SK-N-SH (cell line): Measurements from ENCODE around the gene PTGDR2. TPM values are rescaled to one million over a fixed set of nuclear protein-coding genes. Genes with fewer than 3 reads are reported as not detected.

Experiments
- CTCF ChIA-PET: fragments of 300-600, 350-600 bp; formaldehyde crosslinking; extraction: SDS; loops from one replicate; lab custom pipeline; 2021; lab: Yijun Ruan, JAX
- POLR2A ChIA-PET: fragments of 350-600 bp; sonication (Branson Sonifier 250); formaldehyde crosslinking; extraction: SDS; loops from one replicate; lab custom pipeline; 2020; ENCODE audit warnings: antibody characterized with exemption, inconsistent platforms; lab: Yijun Ruan, JAX
- DNase-seq: peaks from one replicate; pipeline ENCODE4 v3.0.0; 2012
- H2AFZ ChIP-seq: fragments of 200-600 bp; sonication (generic); 2 replicates; pipeline ENCODE4 v1.8.1; 2016; ENCODE audit warnings: antibody characterized with exemption, mild to moderate bottlenecking, low read depth
- H3F3A ChIP-seq: fragments of 200-600 bp; sonication (generic); replicated peaks from 2 replicates; pipeline ENCODE3; 2016; ENCODE audit warnings: antibody characterized with exemption, mild to moderate bottlenecking; ENCODE audit not compliant: insufficient read depth
- H3K27ac ChIP-seq, 2 experiments: fragments of 200-500 bp in 1 of 2; fragments of 200-600 bp in 1 of 2; sonication (Bioruptor generic) in 1 of 2; sonication (generic), shearing (Covaris generic) in 1 of 2; 2 replicates each; pipeline versions ENCODE4 v1.5.1 to v1.6.1; 2014 to 2016; ENCODE audit warnings: low read depth in 2 of 2, inconsistent platforms in 1 of 2, low read length in 1 of 2, mild to moderate bottlenecking in 1 of 2, mixed read lengths in 1 of 2
- H3K27me3 ChIP-seq: fragments of 200-600 bp; sonication (generic), shearing (Covaris generic); 2 replicates; pipeline ENCODE4 v1.6.1; 2016; ENCODE audit warnings: mixed run types; ENCODE audit not compliant: insufficient read depth
- H3K36me3 ChIP-seq, 2 experiments: fragments of 200-500 bp in 1 of 2; fragments of 200-600 bp in 1 of 2; sonication (Bioruptor generic) in 1 of 2; sonication (generic) in 1 of 2; replicated peaks in 1 of 2; 2 replicates each; pipeline versions ENCODE3 to v1.5.1; 2014 to 2016; ENCODE audit warnings: low read length in 1 of 2, mild to moderate bottlenecking in 1 of 2; ENCODE audit not compliant: insufficient read depth in 2 of 2, control insufficient read depth in 1 of 2
- H3K4me1 ChIP-seq, 2 experiments: fragments of 200-500 bp in 1 of 2; fragments of 200-600 bp in 1 of 2; sonication (Bioruptor generic) in 1 of 2; sonication (generic), shearing (Covaris generic) in 1 of 2; 2 replicates each; pipeline versions ENCODE4 v1.5.1 to v1.6.1; 2014 to 2016; ENCODE audit warnings: low read depth in 1 of 2, low read length in 1 of 2, mixed run types in 1 of 2; ENCODE audit not compliant: insufficient read depth in 2 of 2, control insufficient read depth in 1 of 2
- H3K4me2 ChIP-seq: fragments of 200-600 bp; sonication (generic), shearing (Covaris generic); 2 replicates; pipeline ENCODE4 v1.6.1; 2017; ENCODE audit warnings: mixed run types
- H3K4me3 ChIP-seq, 2 experiments: fragments of 200-500 bp in 1 of 2; fragments of 200-600 bp in 1 of 2; sonication (Bioruptor generic) in 1 of 2; sonication (generic), shearing (Covaris generic) in 1 of 2; 2 replicates each; pipeline versions ENCODE4 v1.5.1 to v1.8.1; 2014 to 2016; ENCODE audit warnings: low read depth in 2 of 2, inconsistent platforms in 1 of 2, low read length in 1 of 2, mild to moderate bottlenecking in 1 of 2, mixed read lengths in 1 of 2, moderate library complexity in 1 of 2
- H3K79me2 ChIP-seq: fragments of 200-600 bp; sonication (generic); 2 replicates; pipeline ENCODE4 v1.8.1; 2017; ENCODE audit warnings: mild to moderate bottlenecking; ENCODE audit not compliant: insufficient read depth
- H3K9ac ChIP-seq: fragments of 200-600 bp; sonication (generic); 2 replicates; pipeline ENCODE4 v1.6.1; 2017; ENCODE audit warnings: mixed run types
- H3K9me2 ChIP-seq: fragments of 200-600 bp; sonication (generic); 2 replicates; pipeline ENCODE4 v1.6.1; 2017; ENCODE audit warnings: mixed run types
- H3K9me3 ChIP-seq: fragments of 200-600 bp; sonication (generic); 2 replicates; pipeline ENCODE4 v1.6.1; 2017; ENCODE audit warnings: mixed run types, mild to moderate bottlenecking, moderate library complexity
- H4K20me1 ChIP-seq: fragments of 200-600 bp; sonication (generic); 2 replicates; pipeline ENCODE4 v1.6.1; 2017; ENCODE audit warnings: mild to moderate bottlenecking, mixed run types; ENCODE audit not compliant: insufficient read depth
- ELF1 ChIP-seq: IDR thresholded peaks from 2 replicates; pipeline ENCODE4 v1.4.0; 2012
- EP300 ChIP-seq, 2 experiments: IDR thresholded peaks; 2 replicates each; pipeline versions ENCODE4 v1.4.0 to v1.6.1; 2012; ENCODE audit warnings: borderline replicate concordance in 1 of 2, low read depth in 1 of 2, low read length in 1 of 2
- EZH2phosphoT487 ChIP-seq: fragments of 200-600 bp; sonication (generic); IDR thresholded peaks from 2 replicates; pipeline ENCODE4 v1.6.1; 2017; ENCODE audit warnings: low read depth, mixed run types, mild to moderate bottlenecking, antibody characterized with exemption, moderate library complexity, borderline replicate concordance
- FOXJ3 ChIP-seq: sonication (generic); formaldehyde crosslinking; IDR thresholded peaks from 2 replicates; pipeline ENCODE4 v1.5.1; 2020; ENCODE audit warnings: mild to moderate bottlenecking, missing genetic modification reagents
- FOXM1 ChIP-seq: IDR thresholded peaks from 2 replicates; pipeline ENCODE4 v1.4.0; 2012; ENCODE audit warnings: low read depth, mild to moderate bottlenecking
- IRF3 ChIP-seq: fragments of 150-350 bp; IDR thresholded peaks from 2 replicates; pipeline ENCODE4 v1.6.1; 2016; ENCODE audit warnings: mild to moderate bottlenecking, low read depth, low read length
- JUND ChIP-seq: IDR thresholded peaks from 2 replicates; pipeline ENCODE4 v1.4.0; 2012
- MXI1 ChIP-seq: IDR thresholded peaks from 2 replicates; pipeline ENCODE4 v1.6.1; 2012; ENCODE audit warnings: mild to moderate bottlenecking, low read depth, low read length, improper control_type of control experiment
- NFIC ChIP-seq: IDR thresholded peaks from 2 replicates; pipeline ENCODE4 v1.4.0; 2012; ENCODE audit warnings: borderline replicate concordance
- NRF1 ChIP-seq: IDR thresholded peaks from 2 replicates; pipeline ENCODE4 v1.6.1; 2012; ENCODE audit warnings: low read depth, mild to moderate bottlenecking, low read length
- RCOR1 ChIP-seq: fragments of 150-350 bp; IDR thresholded peaks from 2 replicates; pipeline ENCODE4 v1.6.1; 2017; ENCODE audit warnings: antibody characterized with exemption, low read length
- REST ChIP-seq: IDR thresholded peaks from 2 replicates; pipeline ENCODE4 v1.6.1; 2012; ENCODE audit warnings: mild to moderate bottlenecking, low read depth, low read length, moderate library complexity
- SMC3 ChIP-seq: IDR thresholded peaks from 2 replicates; pipeline ENCODE4 v1.6.1; 2012; ENCODE audit warnings: low read depth, low read length, improper control_type of control experiment
- TAF1 ChIP-seq: IDR thresholded peaks from 2 replicates; pipeline ENCODE4 v1.6.1; 2012; ENCODE audit warnings: low read depth, mild to moderate bottlenecking, low read length, moderate library complexity, borderline replicate concordance
- USF1 ChIP-seq: IDR thresholded peaks from 2 replicates; pipeline ENCODE4 v1.4.0; 2012; ENCODE audit warnings: low read depth, borderline replicate concordance
- USF2 ChIP-seq: fragments of 150-350 bp; IDR thresholded peaks from 2 replicates; pipeline ENCODE4 v1.6.1; 2017; ENCODE audit warnings: antibody characterized with exemption, low read length, low read depth, borderline replicate concordance
- YY1 ChIP-seq: IDR thresholded peaks from 2 replicates; pipeline ENCODE4 v1.4.0; 2012; ENCODE audit warnings: low read depth, mild to moderate bottlenecking
- WGBS: methylation state at CpG from one replicate; pipeline ENCODE4 v1.1.6; 2017; ENCODE audit warnings: low lambda C conversion rate; 5-methylcytosine and 5-hydroxymethylcytosine counted together
- polyA plus RNA-seq, 3 experiments: library from polyadenylated mRNA; depleted of rRNA; stranded (reverse); fragments of >200 nt; gene quantifications; 2 replicates each; pipeline ENCODE4 v1.2.3, GENCODE V29; 2012

Gene PTGDR2
- polyA plus RNA-seq, 1 of the 3 experiments (the other 2 are of a cell fraction) = 0.02 TPM

GRCh38 chr11:60814112-60814511, 41.6 kb downstream of the PTGDR2 start (continued):
- TF ChIP-seq REST = no peak

- Histone ChIP-seq H3K9ac (no peak overlapping the region), H3K9me2 (no peaks in the 10 kb centered on the region), H4K20me1 (no peaks in the 10 kb centered on the region), H3K79me2 (no peaks in the 10 kb centered on the region), H3K9me3 (no peaks in the 10 kb centered on the region; the same call in 1 of the 2 replicates), H3K27ac (no peak overlapping the region), H3K36me3 (no peaks in the 10 kb centered on the region), H3K4me1 (no peaks in the 10 kb centered on the region), H3F3A (no peaks in the 10 kb centered on the region), H2AFZ (no peak overlapping the region), H3K4me2 (no peak overlapping the region), H3K27me3 (no peaks in the 10 kb centered on the region; the same call in 1 of the 2 replicates), H3K4me3 (no peak overlapping the region)
- WGBS = 13% methylated on average over 1 of the region's 1 CpG
- CTCF ChIA-PET = interaction anchor here (0.9 to 2.0 kb wide), 3 partner anchors 10 to 86 kb away, joined by 3 to 7 read pairs (median 4); no protein-coding TSS in a partner anchor
- no peak for TF ChIP-seq USF1
- no peak for DNase-seq
- POLR2A ChIA-PET = no interaction called here
Observed at GRCh38 chr11:60813324-60813723, 42.4 kb downstream of the PTGDR2 start.

- Histone ChIP-seq H3K9me3 (no peaks in the 10 kb centered on the region), H3K27ac (no peak overlapping the region), H3K4me1 (no peaks in the 10 kb centered on the region), H3K9me2 (no peaks in the 10 kb centered on the region), H3K79me2 (no peaks in the 10 kb centered on the region), H3K9ac (no peak overlapping the region), H4K20me1 (no peaks in the 10 kb centered on the region), H2AFZ (no peak overlapping the region), H3K27me3 (peaks cover 9% of the 10 kb centered on the region; the same call in 1 of the 2 replicates), H3K36me3 (no peaks in the 10 kb centered on the region), H3K4me2 (no peak overlapping the region), H3K4me3 (no peak overlapping the region), H3F3A (no peaks in the 10 kb centered on the region)
- CTCF ChIA-PET = interaction anchor here (1.2 kb wide), 1 partner anchor 377 kb away, joined by 3 read pairs; no protein-coding TSS in a partner anchor
- POLR2A ChIA-PET = no interaction called here
- 16% methylated on average over 4 of the region's 8 CpGs for WGBS
- no peak for DNase-seq
- TF ChIP-seq NFIC = no peak
- no peak for TF ChIP-seq YY1
- no peak for TF ChIP-seq NRF1
- TF ChIP-seq EP300 (IDR thresholded peaks at IDR 0.05; ENCODE audit: borderline replicate concordance in 1 of 2, low read depth in 1 of 2, low read length in 1 of 2) = no peak
- TF ChIP-seq EZH2phosphoT487 = no peak
- TF ChIP-seq JUND = no peak
- TF ChIP-seq FOXM1 = no peak
- no peak for TF ChIP-seq USF2
- no peak for TF ChIP-seq USF1
- no peak for TF ChIP-seq SMC3
- no peak for TF ChIP-seq MXI1
- no peak for TF ChIP-seq TAF1
- no peak for TF ChIP-seq ELF1
- TF ChIP-seq RCOR1 = no peak
- no peak for TF ChIP-seq IRF3
- TF ChIP-seq FOXJ3 (CRISPR knock-in tag) = no peak
Observed at GRCh38 chr11:60810569-60810968, 45.2 kb downstream of the PTGDR2 start.
